Left ventricle myocardium inferior (tissue), 1 donor: Measurements from ENCODE around the gene KAZN. TPM values are rescaled to one million over a fixed set of nuclear protein-coding genes. Genes with fewer than 3 reads are reported as not detected.

Experiments
- DNase-seq: peaks from one replicate; pipeline ENCODE4 v3.0.0-alpha.2; 2020
- H3K27ac ChIP-seq: fragments of 200-600 bp; replicated peaks from 2 replicates; pipeline ENCODE4 v1.8.0; 2021
- H3K27me3 ChIP-seq: fragments of 200-600 bp; 2 replicates; pipeline ENCODE4 v1.8.0; 2021; ENCODE audit warnings: low read depth
- H3K36me3 ChIP-seq: fragments of 200-600 bp; 2 replicates; pipeline ENCODE4 v1.8.0; 2021
- H3K4me1 ChIP-seq: fragments of 200-600 bp; 2 replicates; pipeline ENCODE4 v1.8.0; 2021
- H3K4me3 ChIP-seq: fragments of 200-600 bp; 2 replicates; pipeline ENCODE4 v1.8.0; 2021; ENCODE audit warnings: mild to moderate bottlenecking, moderate library complexity
- H3K9me3 ChIP-seq: fragments of 200-600 bp; replicated peaks from 2 replicates; pipeline ENCODE4 v1.8.0; 2021
- CTCF ChIP-seq: fragments of 200-600 bp; IDR thresholded peaks from 2 replicates; pipeline ENCODE4 v1.8.0; 2021; ENCODE audit warnings: antibody characterized with exemption, mild to moderate bottlenecking, borderline replicate concordance
- intact Hi-C: fragments of 100-400 bp; cut with micrococcal nuclease; formaldehyde crosslinking; loops from one replicate; pipeline ENCODE4 v1.11.0; 2022
- total RNA-seq: library from RNA; stranded (reverse); fragmentation: NEBNext Ultra II Directional; extraction: Animal tissue kit (Norgen Biotek cat#: 25700); gene quantifications from one replicate; pipeline ENCODE4 v1.2.1, GENCODE V29; 2021
- donor health status: DM: no; HTN: yes; CAD: no; lungs with severe emphysema.

KAZN gene
- total RNA-seq, 1 donor from 2014 or later: 2.2 TPM

DNA sequence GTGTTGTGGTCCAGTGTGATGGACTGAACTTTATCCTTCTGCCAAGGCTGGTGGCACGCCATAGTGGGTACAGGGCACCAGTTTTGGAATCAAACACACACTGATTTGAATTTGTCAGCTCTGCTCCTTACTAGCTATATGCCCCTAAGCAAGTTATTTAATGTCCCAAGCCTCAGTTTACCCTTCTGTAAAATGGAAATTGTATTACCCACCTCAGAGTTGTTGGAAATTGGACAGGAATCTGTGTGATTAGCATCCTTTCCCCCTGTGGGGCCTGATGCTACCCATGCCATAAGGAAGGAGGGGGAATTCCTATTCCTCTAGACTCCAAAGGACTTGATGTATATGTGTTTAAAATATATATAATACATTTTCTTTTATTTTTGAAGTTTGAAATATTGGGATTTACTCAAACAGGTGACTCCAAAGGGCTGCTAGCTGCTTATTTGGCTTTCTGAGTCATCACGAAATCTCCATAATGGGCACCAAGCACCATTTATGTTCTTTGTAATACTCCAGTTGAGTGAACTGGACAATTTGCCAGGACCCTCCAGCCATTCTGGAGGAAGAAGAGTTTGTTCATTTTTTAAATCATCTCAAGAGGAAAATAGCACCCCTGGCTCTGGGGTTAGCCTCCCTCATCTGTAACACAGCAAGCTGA, 330.5 kb downstream of the KAZN start:
- peak overlapping the region; percentile 18 for H3K4me3 ChIP-seq
- intact Hi-C loops: loop anchor here (5.0 kb wide), 1 partner anchor 98 kb away; no protein-coding TSS in a partner anchor
- DNase-seq: no peak
- H3K9me3 ChIP-seq: no peaks in the 10 kb centered on the region
- H3K27ac ChIP-seq: no peak overlapping the region
- H3K4me1 ChIP-seq: peaks cover 37% of the 10 kb centered on the region
- no peaks in the 10 kb centered on the region for H3K36me3 ChIP-seq
- H3K27me3 ChIP-seq: peaks cover 61% of the 10 kb centered on the region
- TF ChIP-seq CTCF: no peak

DNA sequence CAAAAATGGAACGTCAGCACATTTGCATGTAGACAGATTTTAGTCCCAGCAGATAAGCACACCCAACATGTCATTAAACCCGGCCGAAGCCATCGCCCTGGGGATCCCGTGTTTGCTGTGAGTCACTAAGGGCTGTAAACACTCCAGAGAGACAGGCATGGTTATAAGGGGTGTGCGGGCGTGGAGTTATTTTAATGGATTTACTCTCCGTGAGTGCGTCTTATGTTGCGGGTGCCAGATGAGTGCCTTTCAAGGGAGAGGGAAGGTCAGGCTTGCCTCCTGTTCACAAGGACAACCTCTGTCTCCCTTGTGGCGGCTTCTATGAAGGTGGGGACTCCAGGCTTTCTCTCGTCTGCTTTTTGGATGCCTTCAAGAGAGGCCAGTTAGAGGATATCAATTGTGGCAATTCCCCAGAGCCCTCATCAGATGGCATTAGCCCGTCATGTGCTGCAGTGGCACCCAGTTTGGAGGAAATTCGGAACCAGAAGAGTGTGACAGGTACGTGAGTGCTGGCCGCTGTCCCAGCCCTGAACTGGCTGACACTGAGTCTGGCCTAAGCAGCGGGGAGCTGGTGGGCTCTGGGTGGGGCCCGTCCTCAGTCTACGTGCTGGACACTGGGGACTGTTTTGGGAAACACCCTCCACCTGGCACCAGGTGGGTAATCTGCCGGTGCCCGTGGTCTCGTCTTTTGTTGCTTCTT, 331.2 kb downstream of the KAZN start:
- DNase-seq: no peak
- intact Hi-C loops: loop anchor here (5.0 kb wide), 1 partner anchor 98 kb away; no protein-coding TSS in a partner anchor
- no peaks in the 10 kb centered on the region for H3K36me3 ChIP-seq
- no peak for TF ChIP-seq CTCF
- H3K4me3 ChIP-seq: peak overlapping the region; percentile 18
- no peak overlapping the region for H3K27ac ChIP-seq
- H3K4me1 ChIP-seq: peaks cover 35% of the 10 kb centered on the region
- H3K27me3 ChIP-seq: peaks cover 59% of the 10 kb centered on the region
- H3K9me3 ChIP-seq: no peaks in the 10 kb centered on the region

DNA sequence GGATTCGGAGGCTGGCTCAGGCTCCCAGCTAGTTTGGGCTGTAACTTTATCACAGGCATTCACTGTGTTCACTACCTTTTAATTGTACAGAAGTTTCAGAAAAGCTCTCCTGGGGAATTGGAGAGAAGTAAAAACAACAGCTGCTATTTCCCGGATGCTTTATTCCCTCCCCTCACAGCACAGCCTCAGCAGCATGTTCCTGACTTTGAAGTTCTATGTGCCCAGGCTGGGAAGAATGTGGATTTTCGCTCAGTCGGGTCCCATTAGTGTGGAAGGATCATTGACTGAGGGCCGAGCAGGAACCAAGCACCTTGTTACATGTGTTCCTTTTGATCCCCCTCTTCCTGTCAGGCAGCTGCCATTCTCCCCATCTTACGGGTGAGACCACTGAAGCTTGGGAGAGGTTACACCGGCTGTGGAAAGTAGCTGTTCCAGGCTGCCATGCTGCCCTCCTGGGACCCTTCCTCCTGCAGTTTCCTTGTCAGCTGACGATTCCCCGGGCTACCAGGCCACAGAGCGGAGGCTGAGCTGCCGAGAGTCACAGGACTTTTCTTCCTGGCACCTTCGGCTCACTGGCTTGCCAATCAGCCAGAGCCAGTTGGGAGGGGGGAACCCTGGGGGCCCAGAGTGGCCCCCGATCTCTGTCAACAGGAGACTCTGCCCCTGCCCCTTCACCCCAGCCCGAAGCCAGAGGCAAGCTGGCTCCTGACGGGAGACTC, 331.9 kb downstream of the KAZN start:
- no peak overlapping the region for H3K27ac ChIP-seq

DNA sequence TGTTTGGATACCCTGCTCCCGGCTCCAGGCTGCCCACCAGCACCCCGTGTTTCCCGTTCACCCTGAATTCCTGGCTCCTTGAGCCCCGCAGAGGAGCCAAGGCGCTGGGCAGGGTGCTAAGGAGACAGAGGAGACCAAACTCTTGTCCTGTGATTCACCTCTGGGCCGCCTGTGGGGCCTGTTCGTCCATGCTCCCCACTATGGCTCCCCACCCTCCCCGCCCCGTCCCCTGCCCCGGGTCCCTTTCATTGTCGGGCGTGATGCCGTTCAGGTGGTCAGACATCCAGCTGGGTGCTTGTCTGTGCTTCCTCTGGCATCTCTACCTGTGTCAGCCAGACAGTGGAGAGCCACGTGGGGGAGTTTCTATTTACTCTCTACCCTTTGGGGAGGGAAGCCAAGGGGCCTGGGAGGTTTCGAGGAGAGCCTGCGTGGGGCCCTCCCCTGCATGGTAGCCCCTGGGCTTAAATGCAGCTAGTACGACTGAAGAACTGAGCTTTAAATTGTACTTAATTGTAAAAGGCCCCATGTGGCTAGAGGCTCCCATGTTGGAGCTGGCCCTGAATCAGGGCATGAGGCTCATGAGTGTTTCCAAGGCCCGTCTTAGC, 333.7 kb downstream of the KAZN start:
- no peak for TF ChIP-seq CTCF
- no peaks in the 10 kb centered on the region for H3K9me3 ChIP-seq
- no peaks in the 10 kb centered on the region for H3K36me3 ChIP-seq
- H3K27ac ChIP-seq: no peak overlapping the region
- H3K4me3 ChIP-seq: no peak overlapping the region
- H3K4me1 ChIP-seq: peaks cover 21% of the 10 kb centered on the region
- H3K27me3 ChIP-seq: peaks cover 35% of the 10 kb centered on the region
- no peak for DNase-seq
- intact Hi-C loops: no loop called here

More for the DNA sequence above, 331.9 kb downstream of the KAZN start:
- H3K27me3 ChIP-seq: peaks cover 52% of the 10 kb centered on the region
- H3K4me3 ChIP-seq: peak overlapping the region; percentile 18
- H3K36me3 ChIP-seq: no peaks in the 10 kb centered on the region
- no peaks in the 10 kb centered on the region for H3K9me3 ChIP-seq
- no peak for TF ChIP-seq CTCF
- no peak for DNase-seq
- intact Hi-C loops: no loop called here
- peaks cover 28% of the 10 kb centered on the region for H3K4me1 ChIP-seq

DNA sequence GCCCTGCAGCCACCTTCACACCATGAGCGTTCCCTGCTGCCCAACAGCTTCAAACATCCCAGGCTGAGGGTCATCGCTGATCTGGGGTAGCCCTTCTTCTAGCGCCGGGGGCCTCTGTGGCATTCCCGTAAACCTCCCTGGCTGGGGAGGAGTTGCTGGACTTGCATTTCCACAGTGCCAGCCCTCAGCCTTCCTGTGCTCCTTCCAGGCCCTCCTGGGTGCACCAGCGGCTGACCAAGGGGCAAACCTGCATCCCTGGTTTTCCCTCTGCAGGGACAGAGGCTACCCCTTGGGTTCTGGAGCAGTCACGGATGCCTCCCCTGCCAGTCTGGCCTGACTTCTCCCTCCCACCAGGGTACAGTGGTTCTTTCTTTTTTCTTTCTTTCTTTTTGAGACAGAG, 336.4 kb downstream of the KAZN start:
- intact Hi-C loops: no loop called here
- no peaks in the 10 kb centered on the region for H3K36me3 ChIP-seq
- peaks cover 14% of the 10 kb centered on the region for H3K27me3 ChIP-seq
- no peak for TF ChIP-seq CTCF
- no peak for DNase-seq
- H3K4me1 ChIP-seq: peaks cover 14% of the 10 kb centered on the region
- H3K27ac ChIP-seq: no peak overlapping the region
- H3K4me3 ChIP-seq: no peak overlapping the region
- H3K9me3 ChIP-seq: no peaks in the 10 kb centered on the region
